DOHH2 (cell line): ENCODE results near the gene TUSC1.

Experiments
- H3F3A ChIP-seq: fragments of 200-600 bp; sonication (generic), shearing (Covaris generic); 2 replicates; pipeline ENCODE4 v1.6.0; 2016; ENCODE audit warnings: antibody characterized with exemption, mild to moderate bottlenecking; ENCODE audit not compliant: control insufficient read depth, insufficient read depth
- H3K27ac ChIP-seq: fragments of 200-600 bp; sonication (generic); 2 replicates; pipeline ENCODE4 v1.5.1; 2014; ENCODE audit warnings: low read depth, mild to moderate bottlenecking, low read length, moderate library complexity
- H3K27me3 ChIP-seq: fragments of 200-600 bp; sonication (generic); 2 replicates; pipeline ENCODE4 v1.6.1; 2014; ENCODE audit warnings: mild to moderate bottlenecking, low read length, mixed read lengths; ENCODE audit not compliant: control insufficient read depth
- H3K36me3 ChIP-seq: fragments of 200-600 bp; sonication (generic); 2 replicates; pipeline ENCODE4 v1.6.1; 2014; ENCODE audit warnings: mild to moderate bottlenecking, low read length, moderate library complexity, mixed read lengths; ENCODE audit not compliant: control insufficient read depth
- H3K4me1 ChIP-seq: fragments of 200-600 bp; sonication (generic); 2 replicates; pipeline ENCODE4 v1.6.1; 2014; ENCODE audit warnings: mild to moderate bottlenecking, low read length, mixed read lengths; ENCODE audit not compliant: control insufficient read depth
- H3K4me2 ChIP-seq: fragments of 200-600 bp; sonication (generic); 2 replicates; pipeline ENCODE4 v1.6.0; 2014; ENCODE audit warnings: mild to moderate bottlenecking, low read length, moderate library complexity
- H3K4me3 ChIP-seq: fragments of 200-600 bp; sonication (generic); 2 replicates; pipeline ENCODE4 v1.5.1; 2014; ENCODE audit warnings: mild to moderate bottlenecking, low read length, mixed read lengths
- H3K79me2 ChIP-seq: fragments of 200-600 bp; sonication (generic); 2 replicates; pipeline ENCODE4 v1.6.1; 2014; ENCODE audit warnings: mild to moderate bottlenecking, low read length, mixed read lengths; ENCODE audit not compliant: control insufficient read depth
- H3K9me2 ChIP-seq: fragments of 200-600 bp; sonication (generic); replicated peaks from 2 replicates; pipeline ENCODE4 v1.6.1; 2014; ENCODE audit warnings: mild to moderate bottlenecking, low read length, mixed read lengths; ENCODE audit not compliant: control insufficient read depth
- H3K9me3 ChIP-seq: fragments of 200-600 bp; sonication (generic); 2 replicates; pipeline ENCODE4 v1.6.1; 2014; ENCODE audit warnings: antibody characterized with exemption, low read length, mixed read lengths; ENCODE audit not compliant: control insufficient read depth, insufficient read depth
- H4K20me1 ChIP-seq: fragments of 200-600 bp; sonication (generic); 2 replicates; pipeline ENCODE4 v1.6.0; 2014; ENCODE audit warnings: low read depth, mild to moderate bottlenecking, antibody characterized with exemption, low read length, moderate library complexity; ENCODE audit not compliant: control insufficient read depth, insufficient read depth
- EZH2phosphoT487 ChIP-seq: fragments of 200-600 bp; sonication (generic); IDR thresholded peaks from 2 replicates; pipeline ENCODE4 v1.6.1; 2017; ENCODE audit warnings: borderline replicate concordance, mild to moderate bottlenecking, antibody characterized with exemption, low read length, moderate library complexity, mixed read lengths
- TF ChIP-seq, protein P1 (sequence below): fragments of 200-600 bp; sonication (generic); IDR thresholded peaks from one replicate; pipeline ENCODE4 v1.5.1; 2014; ENCODE audit warnings: antibody characterized with exemption, mild to moderate bottlenecking, low read depth, low read length; ENCODE audit not compliant: poor library complexity, severe bottlenecking

The TUSC1 gene

DNA sequence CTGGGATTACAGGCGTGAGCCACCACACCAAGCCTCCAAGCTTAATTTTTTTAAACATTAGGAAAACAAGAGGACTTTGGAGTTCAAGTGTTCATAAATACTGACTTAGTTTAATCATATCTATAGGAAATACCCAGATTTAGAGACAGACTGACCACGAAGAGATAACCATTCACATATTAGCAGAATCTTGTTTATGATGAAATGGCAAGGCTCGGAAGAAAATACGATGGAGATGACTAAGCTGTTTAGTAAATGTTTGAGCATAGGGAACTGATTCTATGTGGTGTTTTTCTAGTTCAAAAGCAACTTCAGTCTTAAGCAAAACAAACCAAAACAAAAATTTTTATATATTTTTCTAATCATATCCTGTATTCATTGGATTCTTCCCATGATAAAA, 13.5 kb upstream of the TUSC1 start:
- Histone ChIP-seq H3K4me2 (no peak overlapping the region), H3K4me1 (no peaks in the 10 kb centered on the region), H3F3A (no peaks in the 10 kb centered on the region), H3K4me3 (no peak overlapping the region), H3K27me3 (no peaks in the 10 kb centered on the region), H3K79me2 (no peaks in the 10 kb centered on the region), H3K36me3 (no peaks in the 10 kb centered on the region), H4K20me1 (no peaks in the 10 kb centered on the region), H3K27ac (no peak overlapping the region), H3K9me2 (no peaks in the 10 kb centered on the region), H3K9me3 (no peaks in the 10 kb centered on the region)
- TF ChIP-seq, protein P1, sequence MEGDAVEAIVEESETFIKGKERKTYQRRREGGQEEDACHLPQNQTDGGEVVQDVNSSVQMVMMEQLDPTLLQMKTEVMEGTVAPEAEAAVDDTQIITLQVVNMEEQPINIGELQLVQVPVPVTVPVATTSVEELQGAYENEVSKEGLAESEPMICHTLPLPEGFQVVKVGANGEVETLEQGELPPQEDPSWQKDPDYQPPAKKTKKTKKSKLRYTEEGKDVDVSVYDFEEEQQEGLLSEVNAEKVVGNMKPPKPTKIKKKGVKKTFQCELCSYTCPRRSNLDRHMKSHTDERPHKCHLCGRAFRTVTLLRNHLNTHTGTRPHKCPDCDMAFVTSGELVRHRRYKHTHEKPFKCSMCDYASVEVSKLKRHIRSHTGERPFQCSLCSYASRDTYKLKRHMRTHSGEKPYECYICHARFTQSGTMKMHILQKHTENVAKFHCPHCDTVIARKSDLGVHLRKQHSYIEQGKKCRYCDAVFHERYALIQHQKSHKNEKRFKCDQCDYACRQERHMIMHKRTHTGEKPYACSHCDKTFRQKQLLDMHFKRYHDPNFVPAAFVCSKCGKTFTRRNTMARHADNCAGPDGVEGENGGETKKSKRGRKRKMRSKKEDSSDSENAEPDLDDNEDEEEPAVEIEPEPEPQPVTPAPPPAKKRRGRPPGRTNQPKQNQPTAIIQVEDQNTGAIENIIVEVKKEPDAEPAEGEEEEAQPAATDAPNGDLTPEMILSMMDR: no peak
- no peak for TF ChIP-seq EZH2phosphoT487

DNA sequence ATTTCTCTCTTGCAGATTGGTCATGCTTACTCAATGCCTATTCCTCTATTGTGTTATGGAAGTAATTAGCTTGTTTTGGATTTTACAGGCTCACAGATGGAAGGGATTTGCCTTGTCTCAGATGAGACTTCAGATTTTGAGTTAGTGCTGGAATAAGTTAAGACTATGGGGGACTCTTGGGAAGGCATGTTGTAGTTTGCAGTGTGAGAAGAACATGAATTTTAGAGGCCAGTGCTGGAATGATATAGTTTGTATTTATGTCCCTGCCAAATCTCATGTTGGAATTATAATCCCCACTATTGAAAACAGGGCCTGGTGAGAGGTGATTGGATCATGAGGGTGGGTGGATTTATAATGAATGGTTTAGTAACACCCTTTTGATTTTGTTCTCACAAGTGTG, 6.1 kb upstream of the TUSC1 start:
- Histone ChIP-seq H3K4me2 (no peak overlapping the region), H4K20me1 (no peaks in the 10 kb centered on the region), H3K27ac (no peak overlapping the region), H3K4me3 (no peak overlapping the region), H3K36me3 (no peaks in the 10 kb centered on the region), H3K9me2 (no peaks in the 10 kb centered on the region), H3K79me2 (no peaks in the 10 kb centered on the region), H3F3A (no peaks in the 10 kb centered on the region), H3K9me3 (no peaks in the 10 kb centered on the region), H3K27me3 (no peaks in the 10 kb centered on the region), H3K4me1 (no peaks in the 10 kb centered on the region)
- TF ChIP-seq, protein P1: no peak
- TF ChIP-seq EZH2phosphoT487: no peak

DNA sequence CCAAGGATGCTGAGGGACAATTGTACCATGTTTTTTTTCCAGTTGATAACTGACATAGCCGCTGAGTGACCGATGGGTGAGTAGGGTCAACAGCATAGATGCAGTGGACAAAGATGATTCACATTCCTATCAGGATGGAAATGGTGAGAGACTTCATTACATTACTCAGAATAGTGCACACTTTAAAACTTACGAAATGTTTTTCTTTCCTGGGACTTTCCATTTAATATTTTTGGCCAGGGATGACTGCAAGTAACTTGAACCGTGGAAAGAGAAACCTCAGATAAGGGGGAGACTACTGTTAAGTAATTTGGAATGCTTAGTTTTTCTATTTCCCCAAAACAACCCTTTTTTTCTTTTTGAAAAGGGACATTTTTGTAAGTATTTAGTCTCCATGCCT, 3.0 kb upstream of the TUSC1 start:
- Histone ChIP-seq H3K79me2 (no peaks in the 10 kb centered on the region), H3K4me3 (no peak overlapping the region), H4K20me1 (no peaks in the 10 kb centered on the region), H3F3A (no peaks in the 10 kb centered on the region), H3K27ac (no peak overlapping the region), H3K4me1 (no peaks in the 10 kb centered on the region), H3K36me3 (no peaks in the 10 kb centered on the region), H3K4me2 (no peak overlapping the region), H3K27me3 (no peaks in the 10 kb centered on the region), H3K9me2 (no peaks in the 10 kb centered on the region), H3K9me3 (peaks cover 11% of the 10 kb centered on the region; the same call in 1 of the 2 replicates)
- no peak for TF ChIP-seq EZH2phosphoT487
- TF ChIP-seq, protein P1: no peak
